ENCODE measurements around the gene TOMM70. TPM values are rescaled to one million over a fixed set of nuclear protein-coding genes. Genes with fewer than 3 reads are reported as not detected.
A peak's percentile ranks its signal among the peaks of the same experiment; 100 is the strongest.

The TOMM70 gene
- total and polyA plus RNA-seq, 4 experiments from 2014 or later: 16.2 to 37.5 (median 28.3) TPM

DNA sequence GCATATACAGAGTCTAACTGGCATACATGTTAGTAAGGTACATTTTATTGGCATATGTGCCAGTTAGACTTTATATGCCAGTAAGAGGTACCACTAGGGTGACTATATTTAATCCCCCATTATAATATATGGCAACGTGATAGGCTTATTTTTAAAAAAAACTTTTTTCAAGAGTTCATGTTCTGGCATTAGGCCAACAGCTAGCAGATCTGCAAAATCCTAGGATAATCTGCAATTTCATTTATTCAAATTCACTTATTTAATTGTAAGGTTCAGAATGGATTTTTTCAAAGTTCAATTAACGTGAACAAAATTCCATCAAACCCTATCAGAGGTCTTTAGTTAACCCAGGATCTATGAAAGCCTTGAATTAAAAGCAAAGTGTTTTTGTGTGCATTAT lies 34.5 kb downstream of the TOMM70 start:
- H3K4me3 ChIP-seq (ENCODE audit: low read length in 2 of 2): no peak overlapping the region
- peaks cover 17% of the 10 kb centered on the region for H3K36me3 ChIP-seq (ENCODE audit: insufficient read depth, low read length)
- Mint-ChIP-seq H3K9me3 (peaks cover 0 to 5% (median 1%) of the 10 kb centered on the region in 8 donors), H3K4me3 (no peak overlapping the region), H3K4me1 (no peaks in the 10 kb centered on the region), H3K36me3 (peaks cover 58 to 79% of the 10 kb centered on the region in 2 donors), H3K27ac (no peak overlapping the region), H3K27me3 (no peaks in the 10 kb centered on the region)
- DNase-seq: no peak
- H3K27me3 ChIP-seq (ENCODE audit: insufficient read depth, low read length): no peaks in the 10 kb centered on the region
- intact Hi-C loops (cut with micrococcal nuclease): no loop called here
- H3K9me3 ChIP-seq (ENCODE audit: control insufficient read depth in 1 of 2, low read length in 2 of 2): no peaks in the 10 kb centered on the region
- no peak overlapping the region for H3K27ac ChIP-seq (ENCODE audit: low read depth, low read length)
- no peaks in the 10 kb centered on the region for H3K4me1 ChIP-seq (ENCODE audit: insufficient read depth, low read length)
- POLR2A ChIA-PET (ENCODE audit: partially characterized antibody): no interaction called here
- CTCF ChIA-PET (ENCODE audit: partially characterized antibody): interaction anchor here (1.3 kb wide), 1 partner anchor 33 kb away, joined by 3 read pairs; no protein-coding TSS in a partner anchor

DNA sequence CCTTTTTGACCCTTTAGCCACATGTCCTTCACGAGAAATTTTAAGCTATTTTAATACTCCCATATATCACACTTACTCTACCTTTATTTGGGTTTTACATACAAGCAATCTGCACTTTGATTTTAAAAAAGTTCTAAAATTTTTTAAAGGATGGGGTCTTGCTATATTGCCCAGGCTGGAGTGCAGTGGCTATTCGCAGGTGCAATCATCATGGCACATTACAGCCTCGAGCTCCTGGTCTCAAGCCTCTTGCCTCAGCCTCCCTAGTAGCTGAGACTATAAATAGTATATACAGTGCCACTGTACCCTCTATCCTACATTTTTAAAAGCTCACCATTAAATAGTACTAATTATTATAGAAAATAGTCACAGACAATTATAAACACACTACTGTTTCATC lies 36.5 kb downstream of the TOMM70 start:
- Histone ChIP-seq H3K36me3 (ENCODE audit: insufficient read depth, low read length) (peaks cover 8% of the 10 kb centered on the region), H3K4me3 (ENCODE audit: low read length in 2 of 2) (no peak overlapping the region), H3K27me3 (ENCODE audit: insufficient read depth, low read length) (no peaks in the 10 kb centered on the region), H3K27ac (ENCODE audit: low read depth, low read length) (no peak overlapping the region), H3K4me1 (ENCODE audit: insufficient read depth, low read length) (no peaks in the 10 kb centered on the region), H3K9me3 (ENCODE audit: control insufficient read depth in 1 of 2, low read length in 2 of 2) (no peaks in the 10 kb centered on the region)
- H3K9me3 Mint-ChIP-seq: peaks cover 0 to 5% (median 1%) of the 10 kb centered on the region in 8 donors
- ChIA-PET POLR2A (ENCODE audit: partially characterized antibody) (no interaction called here), CTCF (ENCODE audit: partially characterized antibody) (interaction anchor here (0.9 kb wide), 1 partner anchor 10 kb away, joined by 4 read pairs; no protein-coding TSS in a partner anchor)
- H3K27ac Mint-ChIP-seq: no peak overlapping the region
- H3K4me1 Mint-ChIP-seq: no peaks in the 10 kb centered on the region
- H3K36me3 Mint-ChIP-seq: peaks cover 57 to 82% of the 10 kb centered on the region in 2 donors
- intact Hi-C loops (cut with micrococcal nuclease): no loop called here
- no peak overlapping the region for H3K4me3 Mint-ChIP-seq
- no peak for DNase-seq
- no peaks in the 10 kb centered on the region for H3K27me3 Mint-ChIP-seq

DNA sequence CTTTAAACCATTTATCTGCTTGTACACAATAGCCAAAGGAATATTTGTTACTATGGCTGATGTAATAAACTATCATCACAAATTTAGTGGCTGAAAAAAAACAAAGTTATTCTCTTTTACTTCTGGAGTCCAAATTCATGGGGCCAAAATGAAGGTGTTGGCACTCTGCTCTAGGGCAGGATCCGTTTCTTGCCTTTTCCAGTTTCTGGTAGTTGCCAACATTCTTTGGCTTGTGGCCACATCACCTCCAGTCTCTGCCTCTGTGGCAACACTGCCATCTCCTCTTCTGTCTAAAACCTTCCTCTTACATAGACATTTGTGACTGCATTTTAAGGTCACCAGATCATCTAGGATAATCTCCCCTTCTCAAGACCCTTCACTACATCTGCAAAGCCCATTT lies 39.0 kb downstream of the TOMM70 start:
- Mint-ChIP-seq H3K27me3 (no peaks in the 10 kb centered on the region), H3K4me1 (no peaks in the 10 kb centered on the region), H3K4me3 (no peak overlapping the region), H3K36me3 (peaks cover 47 to 77% of the 10 kb centered on the region in 2 donors), H3K9me3 (peaks cover 0 to 5% (median 1%) of the 10 kb centered on the region in 8 donors), H3K27ac (no peak overlapping the region)
- no peaks in the 10 kb centered on the region for H3K27me3 ChIP-seq (ENCODE audit: insufficient read depth, low read length)
- CTCF ChIA-PET (ENCODE audit: partially characterized antibody): no interaction called here
- intact Hi-C loops (cut with micrococcal nuclease): no loop called here
- DNase-seq: no peak
- H3K4me1 ChIP-seq (ENCODE audit: insufficient read depth, low read length): no peaks in the 10 kb centered on the region
- H3K9me3 ChIP-seq (ENCODE audit: control insufficient read depth in 1 of 2, low read length in 2 of 2): no peaks in the 10 kb centered on the region
- H3K36me3 ChIP-seq (ENCODE audit: insufficient read depth, low read length): peaks cover 8% of the 10 kb centered on the region
- POLR2A ChIA-PET (ENCODE audit: partially characterized antibody): no interaction called here
- no peak overlapping the region for H3K27ac ChIP-seq (ENCODE audit: low read depth, low read length)
- no peak overlapping the region for H3K4me3 ChIP-seq (ENCODE audit: low read length in 2 of 2)

DNA sequence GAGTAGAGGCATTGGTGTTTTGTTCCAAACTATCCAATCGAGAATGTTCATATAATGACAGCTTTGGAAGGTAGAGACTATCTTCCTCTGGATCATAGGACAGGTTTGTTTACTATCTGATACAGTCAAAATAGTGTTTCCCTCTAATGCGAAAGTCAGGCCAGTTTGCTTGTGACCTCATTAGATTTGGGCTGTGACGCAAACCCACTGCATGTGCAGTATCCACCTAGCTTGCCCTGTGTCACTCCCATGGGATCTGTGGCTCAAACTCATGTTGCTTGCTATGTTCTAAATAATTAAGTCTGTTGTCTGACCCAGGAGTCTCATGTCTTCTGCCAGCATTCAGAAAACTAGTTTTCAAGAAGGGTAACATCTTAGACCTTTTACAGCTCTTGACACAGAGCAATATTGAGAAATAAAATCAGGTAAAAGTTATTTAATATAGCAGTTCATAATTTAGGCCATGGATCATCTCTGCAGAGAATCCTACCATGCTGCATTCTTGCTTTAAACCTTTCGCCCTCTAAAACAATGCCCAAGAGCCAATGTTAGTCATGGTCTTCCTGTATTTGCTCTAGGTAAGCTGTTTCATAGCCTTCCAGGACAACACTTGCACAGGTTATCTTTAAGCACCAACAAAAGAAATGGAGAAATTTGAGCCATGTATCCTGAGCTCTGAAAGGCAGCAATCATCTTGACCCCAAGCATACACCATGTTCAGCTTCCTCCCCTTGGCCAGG lies 40.0 kb downstream of the TOMM70 start:
- ChIA-PET POLR2A (ENCODE audit: partially characterized antibody) (no interaction called here), CTCF (ENCODE audit: partially characterized antibody) (interaction anchor here (0.7 to 1.4 kb wide), 2 partner anchors 15 to 17 kb away, joined by 3 to 4 read pairs; no protein-coding TSS in a partner anchor)
- Histone ChIP-seq H3K4me1 (ENCODE audit: insufficient read depth, low read length) (no peaks in the 10 kb centered on the region), H3K36me3 (ENCODE audit: insufficient read depth, low read length) (peaks cover 8% of the 10 kb centered on the region), H3K9me3 (ENCODE audit: control insufficient read depth in 1 of 2, low read length in 2 of 2) (no peaks in the 10 kb centered on the region), H3K27ac (ENCODE audit: low read depth, low read length) (no peak overlapping the region), H3K27me3 (ENCODE audit: insufficient read depth, low read length) (no peaks in the 10 kb centered on the region), H3K4me3 (ENCODE audit: low read length in 2 of 2) (no peak overlapping the region)
- H3K27me3 Mint-ChIP-seq: no peaks in the 10 kb centered on the region
- no peak for DNase-seq
- peaks cover 44 to 79% of the 10 kb centered on the region in 2 donors for H3K36me3 Mint-ChIP-seq
- H3K4me1 Mint-ChIP-seq: no peaks in the 10 kb centered on the region
- peaks cover 0 to 5% (median 1%) of the 10 kb centered on the region in 8 donors for H3K9me3 Mint-ChIP-seq
- intact Hi-C loops (cut with micrococcal nuclease): no loop called here
- H3K27ac Mint-ChIP-seq: peak overlapping the region in 4 of 7 donors; percentile 7 to 78 (median 68)
- no peak overlapping the region for H3K4me3 Mint-ChIP-seq

DNA sequence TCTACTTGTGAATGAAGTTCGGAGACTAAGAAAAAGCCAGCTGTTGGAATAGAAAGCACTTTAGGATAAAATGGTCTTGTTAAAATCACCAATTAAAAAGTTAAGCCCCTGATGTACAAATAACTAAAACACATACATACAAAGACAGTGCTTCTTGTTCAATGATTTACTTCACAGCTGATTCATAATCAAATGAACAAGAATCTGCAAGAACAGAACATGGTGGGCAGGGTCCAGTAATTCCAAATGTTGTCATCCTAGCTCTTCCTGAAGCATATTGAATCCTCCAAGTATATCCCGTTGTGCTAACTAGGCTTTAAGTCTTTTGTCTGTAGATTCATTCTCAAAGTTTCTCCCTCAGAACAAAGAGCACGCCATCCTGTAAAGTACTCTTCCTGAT lies 41.9 kb downstream of the TOMM70 start:
- no peaks in the 10 kb centered on the region for H3K27me3 ChIP-seq (ENCODE audit: insufficient read depth, low read length)
- H3K27ac Mint-ChIP-seq: peak overlapping the region in 2 of 7 donors; percentile 4 to 63
- H3K4me1 Mint-ChIP-seq: no peaks in the 10 kb centered on the region
- no peak overlapping the region for H3K4me3 Mint-ChIP-seq
- no peak overlapping the region for H3K27ac ChIP-seq (ENCODE audit: low read depth, low read length)
- H3K36me3 Mint-ChIP-seq: peaks cover 34 to 78% of the 10 kb centered on the region in 2 donors
- no peaks in the 10 kb centered on the region for H3K36me3 ChIP-seq (ENCODE audit: insufficient read depth, low read length)
- POLR2A ChIA-PET (ENCODE audit: partially characterized antibody): no interaction called here
- H3K9me3 Mint-ChIP-seq: peaks cover 0 to 5% (median 1%) of the 10 kb centered on the region in 8 donors
- no peak for DNase-seq
- no peaks in the 10 kb centered on the region for H3K9me3 ChIP-seq (ENCODE audit: control insufficient read depth in 1 of 2, low read length in 2 of 2)
- no peak overlapping the region for H3K4me3 ChIP-seq (ENCODE audit: low read length in 2 of 2)
- H3K27me3 Mint-ChIP-seq: no peaks in the 10 kb centered on the region
- CTCF ChIA-PET (ENCODE audit: partially characterized antibody): no interaction called here
- intact Hi-C loops (cut with micrococcal nuclease): no loop called here
- no peaks in the 10 kb centered on the region for H3K4me1 ChIP-seq (ENCODE audit: insufficient read depth, low read length)

DNA sequence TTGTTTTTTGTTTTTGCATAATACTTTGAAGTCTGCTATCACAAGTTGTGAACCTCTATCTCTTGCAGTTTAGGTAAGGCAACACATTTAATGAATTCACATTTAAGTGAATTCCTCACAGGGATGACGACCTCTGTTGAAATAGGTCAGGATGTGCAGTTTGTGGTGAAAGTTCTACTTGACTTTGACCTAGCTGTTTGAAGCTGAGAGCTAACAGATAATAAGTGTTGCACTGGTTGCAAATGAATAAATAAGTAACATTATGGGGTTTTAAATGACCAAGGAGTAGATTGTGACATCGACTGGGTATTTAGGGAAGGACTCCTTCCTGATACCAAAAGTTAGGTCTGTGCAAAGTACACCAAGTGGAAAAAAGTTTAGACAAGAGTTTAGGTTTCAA lies 42.5 kb downstream of the TOMM70 start:
- no peaks in the 10 kb centered on the region for H3K4me1 ChIP-seq (ENCODE audit: insufficient read depth, low read length)
- intact Hi-C loops (cut with micrococcal nuclease): no loop called here
- Mint-ChIP-seq H3K4me1 (no peaks in the 10 kb centered on the region), H3K36me3 (peaks cover 31 to 74% of the 10 kb centered on the region in 2 donors), H3K27me3 (no peaks in the 10 kb centered on the region), H3K4me3 (no peak overlapping the region), H3K27ac (peak overlapping the region in 3 of 7 donors; percentile 30 to 80 (median 63)), H3K9me3 (peaks cover 0 to 5% (median 1%) of the 10 kb centered on the region in 8 donors)
- H3K4me3 ChIP-seq (ENCODE audit: low read length in 2 of 2): no peak overlapping the region
- ChIA-PET CTCF (ENCODE audit: partially characterized antibody) (no interaction called here), POLR2A (ENCODE audit: partially characterized antibody) (no interaction called here)
- no peaks in the 10 kb centered on the region for H3K27me3 ChIP-seq (ENCODE audit: insufficient read depth, low read length)
- H3K27ac ChIP-seq (ENCODE audit: low read depth, low read length): no peak overlapping the region
- no peak for DNase-seq
- no peaks in the 10 kb centered on the region for H3K9me3 ChIP-seq (ENCODE audit: control insufficient read depth in 1 of 2, low read length in 2 of 2)
- no peaks in the 10 kb centered on the region for H3K36me3 ChIP-seq (ENCODE audit: insufficient read depth, low read length)

DNA sequence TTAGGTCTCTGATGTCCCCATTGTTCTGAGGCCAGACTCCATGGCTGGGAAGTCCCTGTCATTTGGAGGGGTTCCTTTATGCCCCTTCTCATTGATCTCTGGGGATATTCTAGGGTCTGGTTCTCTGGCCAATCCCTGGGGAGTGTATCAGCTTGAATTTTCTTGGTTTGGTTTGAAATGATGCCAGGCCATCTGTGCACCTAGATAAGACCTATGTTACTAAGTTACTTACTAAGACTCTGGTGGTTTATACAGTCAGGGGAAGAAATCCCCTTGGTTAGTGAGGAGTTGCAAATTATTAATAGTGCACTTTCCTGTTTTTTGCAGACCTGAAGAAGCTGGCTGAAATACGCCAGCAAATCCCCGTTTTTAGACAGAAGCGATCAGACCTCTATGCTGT lies 46.0 kb downstream of the TOMM70 start:
- Mint-ChIP-seq H3K9me3 (peaks cover 0 to 4% (median 0%) of the 10 kb centered on the region in 8 donors), H3K27ac (peak overlapping the region in 2 of 7 donors; percentile 17 to 34), H3K4me3 (no peak overlapping the region), H3K4me1 (no peaks in the 10 kb centered on the region), H3K27me3 (no peaks in the 10 kb centered on the region), H3K36me3 (peaks cover 32 to 73% of the 10 kb centered on the region in 2 donors)
- Histone ChIP-seq H3K27me3 (ENCODE audit: insufficient read depth, low read length) (no peaks in the 10 kb centered on the region), H3K4me3 (ENCODE audit: low read length in 2 of 2) (no peak overlapping the region), H3K27ac (ENCODE audit: low read depth, low read length) (no peak overlapping the region), H3K9me3 (ENCODE audit: control insufficient read depth in 1 of 2, low read length in 2 of 2) (no peaks in the 10 kb centered on the region), H3K36me3 (ENCODE audit: insufficient read depth, low read length) (peaks cover 11% of the 10 kb centered on the region), H3K4me1 (ENCODE audit: insufficient read depth, low read length) (no peaks in the 10 kb centered on the region)
- no peak for DNase-seq
- POLR2A ChIA-PET (ENCODE audit: partially characterized antibody): no interaction called here
- intact Hi-C loops (cut with micrococcal nuclease): no loop called here
- CTCF ChIA-PET (ENCODE audit: partially characterized antibody): interaction anchor here (1.4 kb wide), 1 partner anchor 9 kb away, joined by 4 read pairs; no protein-coding TSS in a partner anchor

All from CD4-positive, alpha-beta memory T cell (primary cell).